Panc1 (cell line): Measurements from ENCODE around the gene RPS19BP1. TPM values are rescaled to one million over a fixed set of nuclear protein-coding genes. Genes with fewer than 3 reads are reported as not detected.

Experiments
- ATAC-seq: fragments of 200-7000 bp; cut with Tn5 transposase; 2 replicates; pipeline ENCODE4 v1.9.1; 2020; ENCODE audit warnings: mild to moderate bottlenecking, moderate library complexity
- BruUV-seq: library from RNA; stranded (reverse); fragments of 400-500 nt; replicated peaks from 2 replicates; lab custom pipeline; 2021; lab: Mats Ljungman, UMichigan
- CTCF ChIA-PET: fragments of 300-600 bp; sonication (Branson Sonifier 250); formaldehyde crosslinking; loops from one replicate; lab custom pipeline; 2022; ENCODE audit warnings: antibody characterized with exemption; lab: Charles Lee
- POLR2A ChIA-PET: fragments of 300-600 bp; sonication (Branson Sonifier 250); formaldehyde crosslinking; loops from one replicate; lab custom pipeline; 2022; ENCODE audit warnings: antibody characterized with exemption; lab: Charles Lee
- DNase-seq: peaks from one replicate; pipeline ENCODE4 v3.0.0-alpha.2; 2010; ENCODE audit warnings: low read depth, low spot score
- H3K27ac ChIP-seq: 2 replicates; pipeline ENCODE4 v1.5.1; 2011; ENCODE audit warnings: mild to moderate bottlenecking, low read length, inconsistent platforms
- H3K27me3 ChIP-seq: fragments of 200-500 bp; sonication (Bioruptor generic); 2 replicates; pipeline ENCODE4 v1.6.0; 2014; ENCODE audit warnings: low read length, inconsistent platforms; ENCODE audit not compliant: control insufficient read depth, insufficient read depth
- H3K36me3 ChIP-seq: fragments of 200-500 bp; sonication (Bioruptor generic); 2 replicates; pipeline ENCODE4 v1.5.1; 2014; ENCODE audit warnings: inconsistent platforms, mild to moderate bottlenecking, low read length, moderate library complexity; ENCODE audit not compliant: control insufficient read depth, insufficient read depth
- H3K4me1 ChIP-seq: 2 replicates; pipeline ENCODE4 v1.5.1; 2011; ENCODE audit warnings: inconsistent platforms, mild to moderate bottlenecking, low read length, moderate library complexity; ENCODE audit not compliant: control insufficient read depth, insufficient read depth
- H3K4me3 ChIP-seq, 2 experiments: 2 replicates each; pipeline ENCODE4 v1.5.1; 2011 to 2012; ENCODE audit warnings: low read depth in 2 of 2, low read length in 2 of 2, mild to moderate bottlenecking in 2 of 2, inconsistent platforms in 1 of 2, moderate library complexity in 1 of 2
- H3K9me3 ChIP-seq: fragments of 200-500 bp; sonication (Bioruptor generic); 2 replicates; pipeline ENCODE4 v1.5.1; 2014; ENCODE audit warnings: low read depth, mild to moderate bottlenecking, inconsistent platforms, low read length, moderate library complexity; ENCODE audit not compliant: control insufficient read depth, insufficient read depth
- CTCF ChIP-seq: fragments of 450-650 bp; IDR thresholded peaks from 2 replicates; pipeline ENCODE4 v1.5.1; 2017; ENCODE audit warnings: mild to moderate bottlenecking
- POLR2AphosphoS5 ChIP-seq: IDR thresholded peaks from 2 replicates; pipeline ENCODE4 v1.6.1; 2012; ENCODE audit warnings: mild to moderate bottlenecking, low read depth, low read length, moderate library complexity
- REST ChIP-seq, 2 experiments: IDR thresholded peaks; 2 replicates each; pipeline ENCODE4 v1.6.1; 2011 to 2012; ENCODE audit warnings: low read depth in 2 of 2, control low read depth in 1 of 2, low read length in 1 of 2, mild to moderate bottlenecking in 1 of 2, moderate library complexity in 1 of 2; ENCODE audit not compliant: insufficient read depth in 1 of 2
- SIN3A ChIP-seq: IDR thresholded peaks from 2 replicates; pipeline ENCODE4 v1.6.1; 2012; ENCODE audit warnings: low read depth, mild to moderate bottlenecking, low read length, moderate library complexity, borderline replicate concordance; ENCODE audit not compliant: insufficient read depth
- TCF7L2 ChIP-seq: IDR thresholded peaks from 2 replicates; pipeline ENCODE4 v1.6.1; 2011; ENCODE audit warnings: mild to moderate bottlenecking, low read depth, low read length, inconsistent platforms
- in situ Hi-C: cut with HindIII; loops from 2 replicates; pipeline ENCODE4 v1.10.0; 2016; ENCODE audit warnings: low sequenced_read_pairs, low pct_unique_long_range_greater_than_20kb
- intact Hi-C: fragments of 100-400 bp; cut with micrococcal nuclease; formaldehyde crosslinking; loops from one replicate; pipeline ENCODE4 v1.10.0; 2022; ENCODE audit not compliant: unreplicated experiment
- total RNA-seq: library from RNA; stranded (reverse); gene quantifications from one replicate; pipeline ENCODE4 v1.2.1, GENCODE V29; 2021; ENCODE audit not compliant: unreplicated experiment

Gene RPS19BP1
- total RNA-seq, 1 experiment from 2014 or later = 123 TPM

GRCh38 chr22:39517470-39517869 lies 15.1 kb downstream of the RPS19BP1 start:
- Histone ChIP-seq H3K4me1 (peaks cover 9% of the 10 kb centered on the region), H3K27ac (no peak overlapping the region), H3K4me3 (no peak overlapping the region), H3K27me3 (no peaks in the 10 kb centered on the region), H3K9me3 (no peaks in the 10 kb centered on the region), H3K36me3 (peaks cover 16% of the 10 kb centered on the region)
- no TSS peak for BruUV-seq
- intact Hi-C loops (no loop called here), in situ Hi-C loops (no loop called here)
- TF ChIP-seq POLR2AphosphoS5 = no peak
- no peak for TF ChIP-seq REST (IDR thresholded peaks at IDR 0.05; ENCODE audit: insufficient read depth in 1 of 2, low read depth in 2 of 2, low read length in 1 of 2)
- ChIA-PET CTCF (interaction anchor here (0.8 kb wide), 1 partner anchor 21 kb away, joined by 3 read pairs; no protein-coding TSS in a partner anchor), POLR2A (interaction anchor here (0.6 kb wide), 1 partner anchor 476 kb away, joined by 3 read pairs; no protein-coding TSS in a partner anchor)
- DNase-seq (no peak), ATAC-seq (no peak)

- in situ Hi-C loops (no loop called here), intact Hi-C loops (no loop called here)
- ChIA-PET CTCF (no interaction called here), POLR2A (interaction anchor here (0.6 kb wide), 1 partner anchor 136 kb away, joined by 17 read pairs; no protein-coding TSS in a partner anchor)
- H3K4me1 ChIP-seq = peaks cover 9% of the 10 kb centered on the region
- no peak for TF ChIP-seq TCF7L2
- TF ChIP-seq POLR2AphosphoS5 = no peak
- no peak for TF ChIP-seq SIN3A
- TF ChIP-seq REST (IDR thresholded peaks at IDR 0.05; ENCODE audit: insufficient read depth in 1 of 2, low read depth in 2 of 2, low read length in 1 of 2) = no peak
- no peak for TF ChIP-seq CTCF
- BruUV-seq = no TSS peak
- no peaks in the 10 kb centered on the region for H3K27me3 ChIP-seq
- H3K36me3 ChIP-seq = peaks cover 6% of the 10 kb centered on the region
- no peaks in the 10 kb centered on the region for H3K9me3 ChIP-seq
- no peak overlapping the region for H3K27ac ChIP-seq
- DNase-seq = no peak
- no peak overlapping the region for H3K4me3 ChIP-seq
- ATAC-seq = no peak
Measured at GRCh38 chr22:39515266-39516050, 17.1 kb downstream of the RPS19BP1 start.
